NCI-H1048 (cell line): ENCODE data around the gene MANF.

Experiments used
- DNase-seq: peaks from one replicate; lab custom pipeline; 2025; lab: John Stamatoyannopoulos, UW

Gene MANF

GRCh38 chr3:51436998-51437639 is 52.0 kb downstream of the MANF start:
- no peak for DNase-seq
